H1 (cell line): ENCODE measurements around the gene ARHGAP26. TPM values are rescaled to one million over a fixed set of nuclear protein-coding genes. Genes with fewer than 3 reads are reported as not detected.

Experiments used
- CTCF ChIA-PET: fragments of 300-600 bp; sonication (Branson Sonifier 250); formaldehyde crosslinking; loops from one replicate; lab custom pipeline; 2021; ENCODE audit not compliant: partially characterized antibody; lab: Charles Lee
- POLR2A ChIA-PET: fragments of 300-600 bp; sonication (Branson Sonifier 250); formaldehyde crosslinking; loops from one replicate; lab custom pipeline; 2021; ENCODE audit warnings: inconsistent platforms; ENCODE audit not compliant: partially characterized antibody; lab: Charles Lee
- DNase-seq, 2 experiments: peaks; one replicate each; pipeline versions ENCODE4 v3.0.0 to v3.0.0-alpha.2; 2010 to 2022; ENCODE audit warnings: low spot score in 2 of 2, low read depth in 1 of 2, mixed read lengths in 1 of 2
- FAIRE-seq: peaks from 2 replicates; lab custom pipeline; 2011; peaks lifted over from hg19 to GRCh38; lab: Jason Lieb, UNC
- H2AFZ ChIP-seq: 2 replicates; pipeline ENCODE4 v1.8.1; 2012; ENCODE audit warnings: low read length, inconsistent platforms
- H2AK5ac ChIP-seq: 2 replicates; pipeline ENCODE4 v1.6.1; 2013; ENCODE audit warnings: low read depth, low read length
- H2BK120ac ChIP-seq: replicated peaks from 2 replicates; pipeline ENCODE3; 2013; ENCODE audit warnings: low read depth, low read length, inconsistent platforms
- H2BK12ac ChIP-seq: 2 replicates; pipeline ENCODE4 v1.6.1; 2013; ENCODE audit warnings: low read depth, low read length
- H2BK15ac ChIP-seq: 2 replicates; pipeline ENCODE4 v1.6.1; 2013; ENCODE audit warnings: low read length
- H2BK20ac ChIP-seq: 2 replicates; pipeline ENCODE4 v1.6.1; 2013; ENCODE audit warnings: low read length
- H2BK5ac ChIP-seq: 2 replicates; pipeline ENCODE4 v1.6.1; 2013; ENCODE audit warnings: low read depth, low read length
- H3K14ac ChIP-seq: 2 replicates; pipeline ENCODE4 v1.6.1; 2013; ENCODE audit warnings: inconsistent platforms; ENCODE audit not compliant: insufficient read length
- H3K18ac ChIP-seq: 2 replicates; pipeline ENCODE4 v1.6.1; 2013; ENCODE audit warnings: low read length; ENCODE audit errors: extremely low read depth
- H3K23ac ChIP-seq: 2 replicates; pipeline ENCODE4 v1.6.1; 2013; ENCODE audit warnings: inconsistent platforms; ENCODE audit not compliant: insufficient read length
- H3K23me2 ChIP-seq: 2 replicates; pipeline ENCODE4 v1.6.1; 2013; ENCODE audit warnings: low read depth, low read length
- H3K27ac ChIP-seq: 2 replicates; pipeline ENCODE4 v1.6.1; 2011; ENCODE audit warnings: low read depth, low read length, inconsistent platforms
- H3K27me3 ChIP-seq, 4 experiments: replicated peaks in 1 of 4; 1 replicate in 1 of 4; 2 replicates in 3 of 4; pipeline versions ENCODE4 v1.6.1 to v1.8.1; 2011 to 2013; ENCODE audit warnings: low read length in 3 of 4, mild to moderate bottlenecking in 3 of 4, inconsistent platforms in 2 of 4, mixed read lengths in 2 of 4, moderate library complexity in 1 of 4; ENCODE audit not compliant: control insufficient read depth in 3 of 4, insufficient read depth in 3 of 4; ENCODE audit errors: extremely low read depth in 1 of 4
- H3K36me3 ChIP-seq, 4 experiments: 2 replicates each; pipeline versions ENCODE4 v1.6.1 to v1.8.1; 2011 to 2013; ENCODE audit warnings: mild to moderate bottlenecking in 4 of 4, low read length in 3 of 4, moderate library complexity in 2 of 4, control low read depth in 1 of 4, inconsistent platforms in 1 of 4; ENCODE audit not compliant: insufficient read depth in 4 of 4, control insufficient read depth in 2 of 4
- H3K4ac ChIP-seq: replicated peaks from 2 replicates; pipeline ENCODE3; 2013; ENCODE audit warnings: low read length, low read depth, mixed read lengths, inconsistent platforms; ENCODE audit not compliant: insufficient read length
- H3K4me1 ChIP-seq, 4 experiments: replicated peaks in 1 of 4; 1 replicate in 1 of 4; 2 replicates in 3 of 4; pipeline versions ENCODE4 v1.6.1 to v1.8.1; 2011 to 2013; ENCODE audit warnings: low read length in 3 of 4, inconsistent platforms in 2 of 4, mixed read lengths in 1 of 4; ENCODE audit not compliant: insufficient read depth in 4 of 4, control insufficient read depth in 3 of 4
- H3K4me2 ChIP-seq, 2 experiments: 2 replicates each; pipeline versions ENCODE4 v1.6.1 to v1.8.1; 2011 to 2013; ENCODE audit warnings: low read depth in 2 of 2, low read length in 2 of 2, control low read depth in 1 of 2, inconsistent platforms in 1 of 2, mild to moderate bottlenecking in 1 of 2; ENCODE audit not compliant: insufficient read depth in 1 of 2
- H3K4me3 ChIP-seq, 4 experiments: fragments of 200-600, 300-600 bp in 1 of 4; sonication (generic), shearing (Covaris generic), sonication (Bioruptor Twin) in 1 of 4; 2 replicates each; pipeline versions ENCODE4 v1.5.1 to v1.8.1; 2011 to 2016; ENCODE audit warnings: low read length in 4 of 4, low read depth in 3 of 4, control low read depth in 2 of 4, inconsistent platforms in 2 of 4, mild to moderate bottlenecking in 2 of 4, mixed read lengths in 1 of 4, moderate library complexity in 1 of 4; ENCODE audit not compliant: insufficient read depth in 2 of 4; ENCODE audit errors: extremely low read depth in 1 of 4
- H3K56ac ChIP-seq: replicated peaks from 2 replicates; pipeline ENCODE3; 2013; ENCODE audit warnings: low read depth, mild to moderate bottlenecking, mixed read lengths, low read length, inconsistent platforms; ENCODE audit not compliant: insufficient read length
- H3K79me1 ChIP-seq: 2 replicates; pipeline ENCODE4 v1.6.1; 2013; ENCODE audit warnings: low read depth, low read length, control low read depth
- H3K79me2 ChIP-seq, 2 experiments: 2 replicates each; pipeline versions ENCODE4 v1.6.1 to v1.8.1; 2012 to 2013; ENCODE audit warnings: low read length in 2 of 2, mild to moderate bottlenecking in 2 of 2, inconsistent platforms in 1 of 2; ENCODE audit not compliant: insufficient read depth in 2 of 2, control insufficient read depth in 1 of 2
- H3K9ac ChIP-seq, 4 experiments: replicated peaks in 1 of 4; 1 replicate in 1 of 4; 2 replicates in 3 of 4; pipeline versions ENCODE4 v1.6.1 to v1.8.1; 2011 to 2013; ENCODE audit warnings: low read depth in 3 of 4, low read length in 3 of 4, control low read depth in 2 of 4, mild to moderate bottlenecking in 2 of 4, moderate library complexity in 2 of 4, inconsistent platforms in 1 of 4; ENCODE audit errors: extremely low read depth in 1 of 4
- H3K9me3 ChIP-seq, 2 experiments: 2 replicates each; pipeline versions ENCODE4 v1.6.1 to v1.8.1; 2012 to 2013; ENCODE audit warnings: mild to moderate bottlenecking in 2 of 2, moderate library complexity in 2 of 2, control low read depth in 1 of 2, inconsistent platforms in 1 of 2, low read depth in 1 of 2, low read length in 1 of 2, mixed read lengths in 1 of 2; ENCODE audit not compliant: insufficient read depth in 2 of 2
- H4K20me1 ChIP-seq, 2 experiments: replicated peaks in 1 of 2; 2 replicates each; pipeline versions ENCODE3 to v1.8.1; 2011 to 2013; ENCODE audit warnings: inconsistent platforms in 2 of 2, low read length in 2 of 2, mild to moderate bottlenecking in 1 of 2; ENCODE audit not compliant: insufficient read depth in 2 of 2, control insufficient read depth in 1 of 2
- H4K5ac ChIP-seq: 2 replicates; pipeline ENCODE4 v1.6.1; 2013; ENCODE audit warnings: low read length, low read depth, mixed read lengths, inconsistent platforms; ENCODE audit not compliant: insufficient read length
- H4K8ac ChIP-seq: 2 replicates; pipeline ENCODE4 v1.8.0; 2013; ENCODE audit warnings: mild to moderate bottlenecking, moderate library complexity, low read length, inconsistent platforms; ENCODE audit not compliant: insufficient read depth; ENCODE audit errors: extremely low read depth
- H4K91ac ChIP-seq: replicated peaks from 2 replicates; pipeline ENCODE3; 2013; ENCODE audit warnings: low read length, mixed read lengths, inconsistent platforms; ENCODE audit not compliant: insufficient read length
- CEBPB ChIP-seq: IDR thresholded peaks from 2 replicates; pipeline ENCODE4 v1.6.1; 2012; ENCODE audit warnings: low read depth, low read length
- POLR2AphosphoS5 ChIP-seq: IDR thresholded peaks from 2 replicates; pipeline ENCODE4 v1.6.1; 2011; ENCODE audit warnings: low read depth, low read length
- SIX5 ChIP-seq: IDR thresholded peaks from 2 replicates; pipeline ENCODE4 v1.6.1; 2011; ENCODE audit warnings: mild to moderate bottlenecking, low read depth, low read length
- WGBS, 2 experiments: shearing (Covaris generic) in 1 of 2; methylation state at CpG; one replicate each; pipeline versions ENCODE4 v1.1.6 to v1.1.7; 2013 to 2015; ENCODE audit warnings: low lambda C conversion rate in 2 of 2, mixed read lengths in 2 of 2, inconsistent platforms in 1 of 2, low coverage in 1 of 2, missing lambda C conversion rate in 1 of 2; ENCODE audit not compliant: insufficient replicate concordance in 2 of 2, insufficient coverage in 1 of 2, insufficient read length in 1 of 2; ENCODE audit errors: extremely low coverage in 1 of 2, missing lambda C conversion rate in 1 of 2; 5-methylcytosine and 5-hydroxymethylcytosine counted together
- polyA plus RNA-seq, 7 experiments: library from polyadenylated mRNA; depleted of rRNA in 3 of 7; stranded (reverse) in 5 of 7; unstranded in 2 of 7; fragments of >200 nt in 5 of 7; fragments of 200-250 nt in 2 of 7; gene quantifications; 1 replicate in 5 of 7; 2 replicates in 1 of 7; 4 replicates in 1 of 7; pipeline versions ENCODE4 v1.2.1 to v1.2.3, GENCODE V29; 2011 to 2013; ENCODE audit warnings: missing spikeins in 2 of 7, mixed read lengths in 2 of 7
- total RNA-seq: library from RNA; stranded (reverse); fragmentation: NEBNext Ultra II Directional; extraction: Animal tissue kit (Norgen Biotek cat#: 25700); gene quantifications from 2 replicates; pipeline ENCODE4 v1.2.1, GENCODE V29; 2021

Gene ARHGAP26
- total and polyA plus RNA-seq, 2 of the 8 experiments (the other 6 are each of a cell fraction or from before 2014, with no cell fraction given), result 7.1 to 24.8 TPM

GRCh38 chr5:142743592-142744441 lies 26.4 kb upstream of the ARHGAP26 start:
- Histone ChIP-seq H3K9ac (no peak overlapping the region), H3K4ac (no peak overlapping the region)
- TF ChIP-seq CEBPB (no peak), SIX5 (no peak), POLR2AphosphoS5 (no peak)
- TF ChIP-seq, all 59 proteins: peak for 0
- H4K20me1 ChIP-seq, result no peaks in the 10 kb centered on the region
- no peak overlapping the region for H3K18ac ChIP-seq
- no peaks in the 10 kb centered on the region for H3K23me2 ChIP-seq
- no peak overlapping the region for H3K4me3 ChIP-seq
- no peak overlapping the region for H2BK20ac ChIP-seq
- H4K5ac ChIP-seq, result no peak overlapping the region
- DNase-seq (no peak), FAIRE-seq (no peak)
- no peak overlapping the region for H4K91ac ChIP-seq
- peaks cover 0 to 5% (median 1%) of the 10 kb centered on the region in 4 experiments; a peak in 2 of 7 replicates for H3K4me1 ChIP-seq
- no peak overlapping the region for H2BK120ac ChIP-seq
- H2AK5ac ChIP-seq, result no peak overlapping the region
- no peaks in the 10 kb centered on the region for H3K79me1 ChIP-seq
- H3K23ac ChIP-seq, result no peak overlapping the region
- H4K8ac ChIP-seq, result no peak overlapping the region
- ChIA-PET POLR2A (interaction anchor here (0.8 to 3.1 kb wide), 3 partner anchors 10 to 27 kb away, joined by 4 to 7 read pairs (median 4); partner anchors contain the start of gene ARHGAP26), CTCF (interaction anchor here (0.8 to 30.9 kb wide), 17 partner anchors 10 to 172 kb away, joined by 3 to 632 read pairs (median 5); no protein-coding TSS in a partner anchor)
- no peaks in the 10 kb centered on the region for H3K27me3 ChIP-seq
- H3K79me2 ChIP-seq, result no peaks in the 10 kb centered on the region
- no peaks in the 10 kb centered on the region for H3K9me3 ChIP-seq
- peak overlapping the region; percentile 27; the same call in 1 of the 2 replicates for H2BK5ac ChIP-seq
- no peak overlapping the region for H3K4me2 ChIP-seq
- H2BK15ac ChIP-seq, result no peak overlapping the region
- WGBS, 2 experiments, result 74% methylated on average over 7 of the region's 7 CpGs; no CpG with 5 or more reads in 1 of the 2 experiments
- H2BK12ac ChIP-seq, result no peak overlapping the region
- no peak overlapping the region for H3K14ac ChIP-seq
- peak overlapping the region; percentile 12; the same call in 1 of the 2 replicates for H2AFZ ChIP-seq
- no peak overlapping the region for H3K27ac ChIP-seq
- no peaks in the 10 kb centered on the region for H3K36me3 ChIP-seq
- no peak overlapping the region for H3K56ac ChIP-seq
